HL-60 (cell line): ENCODE measurements around the gene GRHL3.

Experiments used
- DNase-seq, 2 experiments: peaks; one replicate each; pipeline ENCODE4 v3.0.0-alpha.2; 2010 to 2020; ENCODE audit warnings: low read depth in 1 of 2, low spot score in 1 of 2
- H3K27ac ChIP-seq: fragments of 250-450 bp; sonication (Bioruptor Pico); replicated peaks from 2 replicates; pipeline ENCODE4 v1.5.1; 2020; ENCODE audit warnings: mild to moderate bottlenecking, moderate library complexity
- H3K27me3 ChIP-seq: fragments of 250-450 bp; sonication (Bioruptor Pico); 2 replicates; pipeline ENCODE4 v1.5.1; 2021; ENCODE audit warnings: mild to moderate bottlenecking, moderate library complexity; ENCODE audit not compliant: insufficient read depth, poor library complexity, severe bottlenecking
- H3K4me3 ChIP-seq: replicated peaks from 2 replicates; pipeline ENCODE4 v1.5.1; 2011; ENCODE audit warnings: mild to moderate bottlenecking, control low read depth, low read length; ENCODE audit not compliant: insufficient read depth
- GABPA ChIP-seq: IDR thresholded peaks from 2 replicates; pipeline ENCODE4 v1.6.1; 2012; ENCODE audit warnings: low read depth
- POLR2AphosphoS5 ChIP-seq: IDR thresholded peaks from 2 replicates; pipeline ENCODE4 v1.6.1; 2012; ENCODE audit warnings: low read depth
- SPI1 ChIP-seq: IDR thresholded peaks from 2 replicates; pipeline ENCODE4 v1.6.1; 2012; ENCODE audit warnings: low read depth, mild to moderate bottlenecking, borderline replicate concordance
- TF ChIP-seq, protein P1 (sequence below): IDR thresholded peaks from one replicate; pipeline ENCODE4 v1.5.1; 2011; ENCODE audit warnings: low read length, control low read depth, inconsistent platforms; ENCODE audit not compliant: insufficient read depth
- TF ChIP-seq, protein P2 (sequence below): IDR thresholded peaks from 2 replicates; pipeline ENCODE4 v1.6.1; 2012; ENCODE audit warnings: low read depth; ENCODE audit not compliant: insufficient replicate concordance

GRHL3 gene

DNA sequence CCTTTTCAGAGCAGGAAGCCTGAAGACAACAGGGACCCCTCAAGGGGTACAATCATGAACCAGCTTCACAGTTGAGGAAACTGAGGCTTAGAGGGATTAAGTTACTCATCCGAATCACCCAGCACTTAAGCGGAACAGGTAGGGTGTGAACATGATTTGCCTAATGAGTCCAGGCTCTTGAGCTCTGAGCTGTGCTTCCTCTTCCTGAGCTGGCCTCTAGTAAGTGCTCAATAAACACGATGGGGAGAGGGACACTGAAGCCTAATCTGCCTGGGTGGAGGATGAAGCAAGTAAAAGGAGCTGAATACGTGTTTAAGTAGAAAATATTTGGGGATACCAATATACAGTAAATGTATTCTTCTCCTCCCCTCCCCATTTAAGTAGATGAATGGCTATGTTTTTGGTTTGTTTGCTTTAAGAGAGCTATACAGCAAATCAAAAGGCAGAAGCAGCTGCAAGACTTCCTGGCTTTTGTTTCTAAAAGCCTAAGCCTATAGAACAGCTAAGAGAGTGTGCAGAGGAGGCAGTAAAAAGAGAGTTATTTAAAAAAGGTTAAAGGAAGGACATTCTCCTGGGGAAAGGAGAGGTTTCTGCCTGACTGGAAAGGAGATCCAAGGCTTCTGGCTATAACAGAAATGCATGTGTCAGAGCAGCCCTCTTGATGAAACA lies 74.0 kb downstream of the GRHL3 start:
- no peak overlapping the region for H3K4me3 ChIP-seq
- DNase-seq: no peak
- H3K27me3 ChIP-seq: no peaks in the 10 kb centered on the region
- TF ChIP-seq SPI1 (no peak), POLR2AphosphoS5 (no peak), GABPA (no peak)
- TF ChIP-seq, protein P1, sequence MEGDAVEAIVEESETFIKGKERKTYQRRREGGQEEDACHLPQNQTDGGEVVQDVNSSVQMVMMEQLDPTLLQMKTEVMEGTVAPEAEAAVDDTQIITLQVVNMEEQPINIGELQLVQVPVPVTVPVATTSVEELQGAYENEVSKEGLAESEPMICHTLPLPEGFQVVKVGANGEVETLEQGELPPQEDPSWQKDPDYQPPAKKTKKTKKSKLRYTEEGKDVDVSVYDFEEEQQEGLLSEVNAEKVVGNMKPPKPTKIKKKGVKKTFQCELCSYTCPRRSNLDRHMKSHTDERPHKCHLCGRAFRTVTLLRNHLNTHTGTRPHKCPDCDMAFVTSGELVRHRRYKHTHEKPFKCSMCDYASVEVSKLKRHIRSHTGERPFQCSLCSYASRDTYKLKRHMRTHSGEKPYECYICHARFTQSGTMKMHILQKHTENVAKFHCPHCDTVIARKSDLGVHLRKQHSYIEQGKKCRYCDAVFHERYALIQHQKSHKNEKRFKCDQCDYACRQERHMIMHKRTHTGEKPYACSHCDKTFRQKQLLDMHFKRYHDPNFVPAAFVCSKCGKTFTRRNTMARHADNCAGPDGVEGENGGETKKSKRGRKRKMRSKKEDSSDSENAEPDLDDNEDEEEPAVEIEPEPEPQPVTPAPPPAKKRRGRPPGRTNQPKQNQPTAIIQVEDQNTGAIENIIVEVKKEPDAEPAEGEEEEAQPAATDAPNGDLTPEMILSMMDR: no peak
- TF ChIP-seq, protein P2, sequence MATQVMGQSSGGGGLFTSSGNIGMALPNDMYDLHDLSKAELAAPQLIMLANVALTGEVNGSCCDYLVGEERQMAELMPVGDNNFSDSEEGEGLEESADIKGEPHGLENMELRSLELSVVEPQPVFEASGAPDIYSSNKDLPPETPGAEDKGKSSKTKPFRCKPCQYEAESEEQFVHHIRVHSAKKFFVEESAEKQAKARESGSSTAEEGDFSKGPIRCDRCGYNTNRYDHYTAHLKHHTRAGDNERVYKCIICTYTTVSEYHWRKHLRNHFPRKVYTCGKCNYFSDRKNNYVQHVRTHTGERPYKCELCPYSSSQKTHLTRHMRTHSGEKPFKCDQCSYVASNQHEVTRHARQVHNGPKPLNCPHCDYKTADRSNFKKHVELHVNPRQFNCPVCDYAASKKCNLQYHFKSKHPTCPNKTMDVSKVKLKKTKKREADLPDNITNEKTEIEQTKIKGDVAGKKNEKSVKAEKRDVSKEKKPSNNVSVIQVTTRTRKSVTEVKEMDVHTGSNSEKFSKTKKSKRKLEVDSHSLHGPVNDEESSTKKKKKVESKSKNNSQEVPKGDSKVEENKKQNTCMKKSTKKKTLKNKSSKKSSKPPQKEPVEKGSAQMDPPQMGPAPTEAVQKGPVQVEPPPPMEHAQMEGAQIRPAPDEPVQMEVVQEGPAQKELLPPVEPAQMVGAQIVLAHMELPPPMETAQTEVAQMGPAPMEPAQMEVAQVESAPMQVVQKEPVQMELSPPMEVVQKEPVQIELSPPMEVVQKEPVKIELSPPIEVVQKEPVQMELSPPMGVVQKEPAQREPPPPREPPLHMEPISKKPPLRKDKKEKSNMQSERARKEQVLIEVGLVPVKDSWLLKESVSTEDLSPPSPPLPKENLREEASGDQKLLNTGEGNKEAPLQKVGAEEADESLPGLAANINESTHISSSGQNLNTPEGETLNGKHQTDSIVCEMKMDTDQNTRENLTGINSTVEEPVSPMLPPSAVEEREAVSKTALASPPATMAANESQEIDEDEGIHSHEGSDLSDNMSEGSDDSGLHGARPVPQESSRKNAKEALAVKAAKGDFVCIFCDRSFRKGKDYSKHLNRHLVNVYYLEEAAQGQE: no peak
- H3K27ac ChIP-seq: no peak overlapping the region

DNA sequence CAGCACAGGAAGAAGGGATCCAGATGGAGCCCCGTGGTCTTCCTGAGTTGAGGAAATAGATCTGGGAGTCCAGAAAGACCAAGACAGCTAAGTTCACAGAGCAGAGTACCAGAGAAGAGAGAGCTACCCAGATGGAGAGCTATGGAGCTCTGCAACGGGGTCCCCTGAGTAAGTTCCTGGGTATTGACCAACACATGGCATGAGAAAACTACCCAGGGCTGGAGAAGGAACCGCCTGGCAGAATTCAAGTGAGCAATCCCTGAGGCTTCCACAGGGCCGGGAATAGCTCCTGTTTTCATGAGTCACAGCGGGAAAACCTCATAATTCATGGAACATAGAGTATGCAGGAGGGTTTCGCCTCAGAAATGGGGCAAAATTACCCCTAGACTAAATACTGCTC lies 74.7 kb downstream of the GRHL3 start:
- no peak overlapping the region for H3K4me3 ChIP-seq
- H3K27me3 ChIP-seq: no peaks in the 10 kb centered on the region
- no peak overlapping the region for H3K27ac ChIP-seq
- TF ChIP-seq, protein P2: no peak
- TF ChIP-seq GABPA (no peak), POLR2AphosphoS5 (no peak), SPI1 (no peak)
- TF ChIP-seq, protein P1: no peak
- no peak for DNase-seq

DNA sequence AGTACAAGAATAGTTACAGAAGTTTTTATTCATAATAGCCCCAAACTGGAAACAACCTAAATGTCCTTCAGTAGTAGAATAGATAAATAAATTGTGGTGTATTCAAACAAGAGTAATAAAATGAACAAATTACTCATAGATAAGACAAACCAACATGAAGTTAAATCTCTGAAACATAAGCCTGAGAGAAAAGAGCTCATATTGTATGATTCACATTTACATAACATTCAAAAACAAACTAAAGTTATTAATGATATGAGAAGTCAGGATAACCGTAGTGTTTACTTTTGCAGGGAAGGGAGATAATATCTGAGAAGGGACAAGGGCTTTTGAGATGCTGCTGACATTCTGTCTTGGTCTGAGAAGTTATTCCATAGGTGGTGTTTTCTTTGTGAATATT lies 80.9 kb downstream of the GRHL3 start:
- Histone ChIP-seq H3K27ac (no peak overlapping the region), H3K27me3 (no peaks in the 10 kb centered on the region), H3K4me3 (no peak overlapping the region)
- no peak for TF ChIP-seq POLR2AphosphoS5
- TF ChIP-seq SPI1: no peak
- TF ChIP-seq, protein P1: no peak
- TF ChIP-seq, protein P2: no peak
- TF ChIP-seq GABPA: no peak
- DNase-seq: no peak
